Choroid plexus epithelial cell (primary cell): ENCODE measurements around the gene C2orf42.
"Not testable (repeated sequence)": the region's sequence is repeated elsewhere in the genome, so short reads cannot be mapped to it uniquely, and the experiment has no call there.

ENCODE experiments used
- DNase-seq: peaks from one replicate; pipeline ENCODE4 v3.0.0-alpha.2; 2010; ENCODE audit warnings: low read depth
- H3K4me3 ChIP-seq: 2 replicates; pipeline ENCODE4 v1.5.1; 2011; ENCODE audit warnings: low read depth, mild to moderate bottlenecking, control low read depth, low read length, moderate library complexity
- TF ChIP-seq, protein P1 (sequence below): conservative IDR thresholded peaks from 2 replicates; pipeline ENCODE4 v1.5.1; 2011; ENCODE audit warnings: low read depth, mild to moderate bottlenecking, control low read depth, inconsistent platforms, low read length, moderate library complexity

Gene C2orf42

DNA sequence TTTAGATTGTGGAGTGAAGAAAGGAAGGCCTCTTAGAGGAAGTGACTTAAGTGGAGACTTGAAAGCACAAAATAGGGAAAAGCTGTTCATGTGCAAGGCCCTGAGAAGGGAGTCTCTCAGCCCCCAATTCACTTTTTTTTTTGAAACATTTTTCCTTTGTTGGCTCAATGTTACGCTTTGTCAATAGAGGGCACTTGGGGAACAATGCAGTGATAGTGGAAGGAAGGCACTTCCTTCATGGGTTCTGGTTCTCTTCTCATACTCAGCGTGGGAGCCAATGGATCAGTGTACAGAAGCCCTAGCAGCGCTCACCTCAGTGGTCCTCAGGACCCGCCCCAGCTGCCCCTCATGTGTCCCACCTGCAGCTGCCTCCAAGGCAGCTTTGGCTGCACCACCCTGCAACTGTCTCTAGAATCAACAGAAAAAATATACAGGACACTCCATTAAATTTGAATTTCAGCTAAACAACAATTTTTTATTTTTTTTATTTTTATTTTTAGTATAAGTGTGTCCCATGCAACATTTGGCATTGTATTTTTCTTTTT lies 8.6 kb upstream of the C2orf42 start:
- H3K4me3 ChIP-seq, result no peak overlapping the region
- TF ChIP-seq, protein P1, sequence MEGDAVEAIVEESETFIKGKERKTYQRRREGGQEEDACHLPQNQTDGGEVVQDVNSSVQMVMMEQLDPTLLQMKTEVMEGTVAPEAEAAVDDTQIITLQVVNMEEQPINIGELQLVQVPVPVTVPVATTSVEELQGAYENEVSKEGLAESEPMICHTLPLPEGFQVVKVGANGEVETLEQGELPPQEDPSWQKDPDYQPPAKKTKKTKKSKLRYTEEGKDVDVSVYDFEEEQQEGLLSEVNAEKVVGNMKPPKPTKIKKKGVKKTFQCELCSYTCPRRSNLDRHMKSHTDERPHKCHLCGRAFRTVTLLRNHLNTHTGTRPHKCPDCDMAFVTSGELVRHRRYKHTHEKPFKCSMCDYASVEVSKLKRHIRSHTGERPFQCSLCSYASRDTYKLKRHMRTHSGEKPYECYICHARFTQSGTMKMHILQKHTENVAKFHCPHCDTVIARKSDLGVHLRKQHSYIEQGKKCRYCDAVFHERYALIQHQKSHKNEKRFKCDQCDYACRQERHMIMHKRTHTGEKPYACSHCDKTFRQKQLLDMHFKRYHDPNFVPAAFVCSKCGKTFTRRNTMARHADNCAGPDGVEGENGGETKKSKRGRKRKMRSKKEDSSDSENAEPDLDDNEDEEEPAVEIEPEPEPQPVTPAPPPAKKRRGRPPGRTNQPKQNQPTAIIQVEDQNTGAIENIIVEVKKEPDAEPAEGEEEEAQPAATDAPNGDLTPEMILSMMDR, result no peak
- no peak for DNase-seq

DNA sequence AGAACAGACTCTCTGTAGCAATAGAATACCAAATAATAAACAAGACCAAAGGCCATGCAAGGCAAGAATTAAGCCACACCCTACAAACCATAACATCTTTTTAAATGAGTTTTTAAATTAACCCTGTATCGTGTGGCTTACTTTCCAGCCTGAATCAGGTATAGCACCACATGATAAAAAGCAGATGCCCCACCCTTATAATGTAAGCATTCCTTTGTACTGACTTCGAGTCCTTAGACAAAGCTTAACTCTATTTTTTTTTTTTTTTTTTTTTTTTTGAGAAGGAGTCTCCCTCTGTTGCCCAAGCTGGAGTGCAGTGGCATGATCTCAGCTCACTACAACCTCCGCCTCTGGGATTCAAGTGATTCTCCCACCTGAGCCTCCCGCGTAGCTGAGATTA lies 1.7 kb upstream of the C2orf42 start:
- TF ChIP-seq, protein P1, result no peak
- DNase-seq, result no peak
- no peak overlapping the region for H3K4me3 ChIP-seq

DNA sequence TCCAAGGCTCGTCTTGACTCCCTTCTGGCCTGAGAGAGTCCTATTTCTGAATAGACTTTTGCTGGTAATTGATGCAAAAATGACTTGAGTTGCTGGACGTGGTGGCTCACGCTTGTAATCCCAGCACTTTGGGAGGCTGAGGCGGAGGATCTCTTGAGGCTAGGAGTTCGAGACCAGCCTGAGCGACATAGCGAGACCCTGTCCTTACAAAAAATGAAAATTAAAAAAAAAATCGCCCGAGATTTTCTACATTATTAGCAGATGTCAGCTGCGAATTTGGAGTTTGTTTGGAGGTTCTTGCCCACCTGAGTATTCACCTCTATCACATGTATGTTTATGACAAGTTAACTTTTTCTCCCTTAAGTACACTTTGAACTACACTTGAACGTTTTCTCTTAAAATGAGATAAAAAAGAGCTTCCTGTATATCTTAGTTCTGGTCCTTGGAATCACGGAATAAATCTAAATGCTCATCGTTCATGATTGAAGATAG lies 471 bp upstream of the C2orf42 start:
- peak overlapping the region; percentile 77 for H3K4me3 ChIP-seq
- no peak for DNase-seq
- TF ChIP-seq, protein P1, result no peak

DNA sequence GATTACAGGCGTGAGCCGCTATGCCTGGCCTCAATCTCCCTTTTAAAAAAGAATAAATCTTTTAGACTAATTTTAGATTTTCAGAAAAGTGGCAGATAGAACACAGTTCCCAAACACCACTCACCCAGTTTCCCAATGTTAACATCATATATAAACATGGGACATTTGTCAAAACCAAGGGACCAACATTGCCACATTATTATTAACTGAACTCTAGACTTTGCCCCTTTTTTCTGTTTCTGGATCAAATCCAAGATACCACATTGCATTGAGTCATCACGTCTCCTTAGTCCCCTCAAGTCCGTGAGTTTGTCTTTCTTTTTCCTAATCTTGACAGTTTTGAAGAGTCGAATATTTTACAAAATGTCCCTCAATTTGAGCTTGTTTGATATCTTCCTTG lies 2.4 kb downstream of the C2orf42 start:
- H3K4me3 ChIP-seq, result no peak overlapping the region
- TF ChIP-seq, protein P1, result no peak
- DNase-seq, result peak; percentile 12

DNA sequence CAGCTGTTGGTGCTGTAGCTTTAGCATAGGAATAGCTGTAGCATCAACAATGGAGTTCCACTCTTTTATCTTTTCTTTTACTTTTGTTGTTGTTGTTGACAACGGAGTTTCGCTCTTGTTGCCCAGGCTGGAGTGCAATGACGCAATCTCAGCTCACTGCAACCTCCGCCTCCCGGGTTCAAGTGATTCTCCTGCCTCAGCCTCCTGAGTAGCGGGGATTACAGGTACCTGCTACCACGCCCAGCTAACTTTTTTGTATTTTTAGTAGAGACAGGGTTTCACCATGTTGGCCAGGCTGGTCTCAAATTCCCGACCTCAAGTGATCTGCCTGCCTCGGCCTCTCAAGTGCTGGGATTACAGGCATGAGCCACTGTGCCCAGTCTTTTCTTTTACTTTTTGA lies 3.6 kb downstream of the C2orf42 start:
- not testable (repeated sequence) for DNase-seq

DNA sequence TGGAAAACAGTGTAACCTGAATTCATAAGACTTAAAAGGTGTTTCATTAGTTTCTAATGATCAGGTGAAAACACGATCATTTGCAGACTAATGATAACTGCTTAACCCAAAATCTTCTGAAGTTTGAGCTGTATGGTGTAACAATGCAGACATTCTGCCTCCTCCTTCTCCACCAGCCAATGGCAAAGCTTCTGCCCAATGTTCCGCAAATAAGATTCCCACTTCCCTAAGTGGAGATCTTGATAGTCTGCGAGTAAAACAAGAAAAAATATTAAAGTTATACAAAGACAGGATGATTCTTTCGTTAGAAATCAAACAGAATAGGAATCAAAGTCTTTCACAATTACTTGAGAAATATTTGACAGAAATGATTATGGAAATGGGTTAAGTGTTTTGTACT lies 8.1 kb downstream of the C2orf42 start:
- DNase-seq, result no peak

More for the DNA sequence above, 3.6 kb downstream of the C2orf42 start:
- not testable (repeated sequence) for H3K4me3 ChIP-seq

DNA sequence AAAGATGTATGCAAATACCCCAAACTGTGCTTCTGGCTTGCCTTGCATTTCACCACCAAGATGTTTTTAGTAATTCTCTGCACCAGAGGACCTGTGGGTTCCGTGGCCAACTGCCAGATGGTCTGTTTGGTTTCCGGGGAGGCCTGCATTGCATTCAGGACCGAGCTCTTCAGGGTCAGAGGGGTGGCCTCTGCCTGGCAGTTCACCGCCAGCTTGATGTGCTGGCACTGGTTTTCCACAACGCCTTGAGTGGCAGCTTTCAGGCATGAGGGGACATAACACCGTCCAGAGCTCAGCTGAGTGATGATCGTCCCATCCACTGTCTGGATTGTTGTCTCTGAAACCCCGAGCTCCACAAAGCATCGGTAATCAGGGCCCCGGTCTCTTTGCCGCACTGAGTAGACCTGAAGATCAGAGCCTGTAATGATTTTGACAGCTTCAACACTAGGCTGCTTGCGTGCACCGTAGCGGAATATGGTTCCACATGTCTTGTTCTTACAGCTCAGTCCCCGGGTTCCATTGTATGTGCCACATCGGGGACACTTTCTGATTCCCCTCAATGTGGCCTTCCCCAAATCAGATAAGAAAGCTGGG lies 9.4 kb downstream of the C2orf42 start:
- no peak for DNase-seq
- TF ChIP-seq, protein P1, result no peak
- no peak overlapping the region for H3K4me3 ChIP-seq

More for the DNA sequence above, 8.1 kb downstream of the C2orf42 start:
- H3K4me3 ChIP-seq, result no peak overlapping the region
- TF ChIP-seq, protein P1, result no peak
